ENCODE measurements around the gene USP44. TPM values are rescaled to one million over a fixed set of nuclear protein-coding genes. Genes with fewer than 3 reads are reported as not detected.
A peak's percentile ranks its signal among the peaks of the same experiment; 100 is the strongest.

Gene USP44
- total RNA-seq, 2 donors from 2014 or later = 2.8 to 3.1 TPM

- Histone ChIP-seq H3K27me3 (replicated peaks; ENCODE audit: insufficient read depth) (no peaks in the 10 kb centered on the region), H3K9me3 (no peaks in the 10 kb centered on the region), H3K36me3 (no peaks in the 10 kb centered on the region), H3K4me1 (replicated peaks) (no peaks in the 10 kb centered on the region), H3K27ac (peak overlapping the region; percentile 50 to 69), H3K4me3 (peak overlapping the region; percentile 60 to 70)
- TF ChIP-seq POLR2AphosphoS5 (IDR thresholded peaks at IDR 0.05) = no peak
- TF ChIP-seq POLR2A (IDR thresholded peaks at IDR 0.05) = peak; percentile 77
- WGBS = 9% methylated on average over 51 of the region's 98 CpGs
- DNase-seq (ENCODE audit: low spot score) = peak; percentile 43
- intact Hi-C loops (cut with DNase I) = no loop called here
Observed at GRCh38 chr12:95548539-95549391, 2.5 kb downstream of the USP44 start.

- no peak for TF ChIP-seq CTCF (IDR thresholded peaks at IDR 0.05)
- no peak for TF ChIP-seq POLR2A (IDR thresholded peaks at IDR 0.05)
- TF ChIP-seq POLR2AphosphoS5 (IDR thresholded peaks at IDR 0.05) = no peak
- Histone ChIP-seq H3K4me1 (replicated peaks) (no peaks in the 10 kb centered on the region), H3K27ac (peak overlapping the region; percentile 50 to 69), H3K27me3 (replicated peaks; ENCODE audit: insufficient read depth) (no peaks in the 10 kb centered on the region), H3K4me3 (peak overlapping the region; percentile 60 to 70), H3K9me3 (no peaks in the 10 kb centered on the region), H3K36me3 (no peaks in the 10 kb centered on the region)
- DNase-seq (ENCODE audit: low spot score) = peak; percentile 9
- intact Hi-C loops (cut with DNase I) = no loop called here
- 2% methylated on average over 42 of the region's 50 CpGs for WGBS
Observed at GRCh38 chr12:95548056-95548538, 3.2 kb downstream of the USP44 start.

GRCh38 chr12:95547522-95548055, 3.7 kb downstream of the USP44 start:
- H3K27me3 ChIP-seq (replicated peaks; ENCODE audit: insufficient read depth) = no peaks in the 10 kb centered on the region
- peak overlapping the region in 1 of 2 donors; percentile 50 for H3K27ac ChIP-seq
- no peaks in the 10 kb centered on the region for H3K36me3 ChIP-seq
- peak overlapping the region; percentile 60 to 70 for H3K4me3 ChIP-seq
- intact Hi-C loops (cut with DNase I) = no loop called here
- H3K9me3 ChIP-seq = no peaks in the 10 kb centered on the region
- WGBS = 38% methylated on average over 9 of the region's 9 CpGs
- no peaks in the 10 kb centered on the region for H3K4me1 ChIP-seq (replicated peaks)
- TF ChIP-seq CTCF (IDR thresholded peaks at IDR 0.05) (no peak), POLR2A (IDR thresholded peaks at IDR 0.05) (no peak), POLR2AphosphoS5 (IDR thresholded peaks at IDR 0.05) (no peak)
- no peak for DNase-seq (ENCODE audit: low spot score)

GRCh38 chr12:95546491-95546813, 4.8 kb downstream of the USP44 start:
- TF ChIP-seq POLR2AphosphoS5 (IDR thresholded peaks at IDR 0.05) (no peak), POLR2A (IDR thresholded peaks at IDR 0.05) (no peak)
- Histone ChIP-seq H3K27ac (no peak overlapping the region), H3K27me3 (replicated peaks; ENCODE audit: insufficient read depth) (no peaks in the 10 kb centered on the region), H3K4me1 (replicated peaks) (no peaks in the 10 kb centered on the region), H3K36me3 (no peaks in the 10 kb centered on the region), H3K4me3 (no peak overlapping the region), H3K9me3 (no peaks in the 10 kb centered on the region)
- 75% methylated on average over 9 of the region's 9 CpGs for WGBS
- no peak for DNase-seq (ENCODE audit: low spot score)
- intact Hi-C loops (cut with DNase I) = no loop called here

GRCh38 chr12:95545731-95546490, 5.4 kb downstream of the USP44 start:
- H3K4me3 ChIP-seq = no peak overlapping the region
- H3K36me3 ChIP-seq = no peaks in the 10 kb centered on the region
- H3K27me3 ChIP-seq (replicated peaks; ENCODE audit: insufficient read depth) = no peaks in the 10 kb centered on the region
- 55% methylated on average over 8 of the region's 8 CpGs for WGBS
- H3K4me1 ChIP-seq (replicated peaks) = no peaks in the 10 kb centered on the region
- TF ChIP-seq POLR2AphosphoS5 (IDR thresholded peaks at IDR 0.05) = no peak
- no peak for TF ChIP-seq CTCF (IDR thresholded peaks at IDR 0.05)
- intact Hi-C loops (cut with DNase I) = no loop called here
- no peak for DNase-seq (ENCODE audit: low spot score)
- H3K9me3 ChIP-seq = no peaks in the 10 kb centered on the region
- no peak overlapping the region for H3K27ac ChIP-seq

Data from prostate gland (tissue), 2 donors.